A549 (cell line): ENCODE results near the gene UACA.

ENCODE experiments used
- CBX8 ChIP-seq: fragments of 200-600 bp; sonication (generic); IDR thresholded peaks from 2 replicates; pipeline ENCODE4 v1.6.1; 2016
- CTCF ChIP-seq: fragments of >200 bp; sonication (Bioruptor Twin); formaldehyde crosslinking; IDR thresholded peaks from 3 replicates; pipeline ENCODE4 v1.5.1; 2016
- EP300 ChIP-seq, 2 experiments: fragments of >200 bp; sonication (Bioruptor Twin); formaldehyde crosslinking; IDR thresholded peaks; 2 replicates in 1 of 2; 3 replicates in 1 of 2; pipeline ENCODE4 v1.6.1; 2016 to 2017
- ESRRA ChIP-seq: fragments of 150-350 bp; IDR thresholded peaks from 2 replicates; pipeline ENCODE4 v1.6.1; 2014; ENCODE audit warnings: mild to moderate bottlenecking, low read length, borderline replicate concordance
- FOXS1 ChIP-seq: fragments of 250-450 bp; sonication (Bioruptor Pico); IDR thresholded peaks from 2 replicates; pipeline ENCODE4 v1.5.0; 2020; ENCODE audit warnings: mild to moderate bottlenecking, moderate library complexity
- HOXA7 ChIP-seq: fragments of 250-450 bp; sonication (Bioruptor Pico); IDR thresholded peaks from 2 replicates; pipeline ENCODE4 v1.5.0; 2020; ENCODE audit warnings: mild to moderate bottlenecking, moderate library complexity
- JUNB ChIP-seq: fragments of >200 bp; sonication (Bioruptor Twin); formaldehyde crosslinking; IDR thresholded peaks from 2 replicates; pipeline ENCODE4 v1.6.1; 2016
- MAX ChIP-seq: IDR thresholded peaks from 2 replicates; pipeline ENCODE4 v1.6.1; 2012
- NR3C1 ChIP-seq: fragments of >200 bp; sonication (Bioruptor Twin); formaldehyde crosslinking; IDR thresholded peaks from 3 replicates; pipeline ENCODE4 v1.6.1; 2017
- PBX3 ChIP-seq: IDR thresholded peaks from 2 replicates; pipeline ENCODE4 v1.6.1; 2012
- PHF8 ChIP-seq: fragments of 200-600 bp; sonication (generic); IDR thresholded peaks from 2 replicates; pipeline ENCODE4 v1.6.1; 2016; ENCODE audit warnings: low read depth, mild to moderate bottlenecking, antibody characterized with exemption, moderate library complexity, borderline replicate concordance
- POLR2A ChIP-seq: IDR thresholded peaks from 2 replicates; pipeline ENCODE4 v1.6.1; 2012; ENCODE audit warnings: mild to moderate bottlenecking, low read length
- REST ChIP-seq: fragments of 200-600 bp; sonication (generic); IDR thresholded peaks from 2 replicates; pipeline ENCODE4 v1.6.1; 2016; ENCODE audit warnings: antibody characterized with exemption, mild to moderate bottlenecking, moderate library complexity
- USF2 ChIP-seq: fragments of 450-650 bp; IDR thresholded peaks from 2 replicates; pipeline ENCODE4 v1.6.1; 2014; ENCODE audit warnings: antibody characterized with exemption

GRCh38 chr15:70647396-70647795 lies 116.0 kb downstream of the UACA start:
- TF ChIP-seq POLR2A = no peak
- TF ChIP-seq CTCF = no peak
- TF ChIP-seq REST = no peak
- no peak for TF ChIP-seq HOXA7 (CRISPR knock-in tag)
- no peak for TF ChIP-seq USF2
- TF ChIP-seq EP300 (IDR thresholded peaks at IDR 0.05) = no peak
- TF ChIP-seq NR3C1 = no peak
- no peak for TF ChIP-seq PHF8
- TF ChIP-seq CBX8 = no peak
- TF ChIP-seq MAX = no peak
- no peak for TF ChIP-seq JUNB
- TF ChIP-seq ESRRA = no peak
- no peak for TF ChIP-seq PBX3
- TF ChIP-seq FOXS1 (CRISPR knock-in tag) = no peak
